T-cell (primary cell): ENCODE results near the gene BAD. TPM values are rescaled to one million over a fixed set of nuclear protein-coding genes. Genes with fewer than 3 reads are reported as not detected.

Experiments
- ATAC-seq, 4 experiments: fragments of 200-7000 bp in 3 of 4; fragments of 150-1000 bp in 1 of 4; cut with Tn5 transposase; replicated peaks in 1 of 4; 1 replicate in 3 of 4; 2 replicates in 1 of 4; pipeline ENCODE4 v1.10.0; 2021; ENCODE audit warnings: moderate library complexity in 3 of 4, mild to moderate bottlenecking in 2 of 4, moderate number of reproducible peaks in 1 of 4
- CTCF ChIA-PET, 2 donors: fragments of 300-600 bp; sonication (Branson Sonifier 250); formaldehyde crosslinking; loops; one replicate each; lab custom pipeline; 2022; ENCODE audit warnings: antibody characterized with exemption in 2 of 2; lab: Charles Lee
- POLR2A ChIA-PET, 2 donors: fragments of 300-600 bp; sonication (Branson Sonifier 250); formaldehyde crosslinking; loops; one replicate each; lab custom pipeline; 2022; ENCODE audit warnings: antibody characterized with exemption in 2 of 2; lab: Charles Lee
- DNase-seq, 35 experiments: peaks; one replicate each; pipeline versions ENCODE4 v3.0.0 to v3.0.0-alpha.2; 2013 to 2023
- H3K27ac ChIP-seq: one replicate; pipeline ENCODE4 v1.5.1; 2013; ENCODE audit warnings: low read length
- H3K27me3 ChIP-seq, 2 experiments: replicated peaks in 1 of 2; 1 replicate in 1 of 2; 2 replicates in 1 of 2; pipeline versions ENCODE4 v1.6.1 to v1.7.0; 2013; ENCODE audit warnings: low read length in 1 of 2, mixed read lengths in 1 of 2; ENCODE audit not compliant: control insufficient read depth in 2 of 2, insufficient read depth in 2 of 2; ENCODE audit errors: extremely low read depth in 1 of 2
- H3K36me3 ChIP-seq, 2 donors: 1 replicate in 1 of 2; 2 replicates in 1 of 2; pipeline versions ENCODE4 v1.6.1 to v1.7.0; 2013; ENCODE audit warnings: low read length in 1 of 2; ENCODE audit not compliant: control insufficient read depth in 2 of 2, insufficient read depth in 1 of 2; ENCODE audit errors: extremely low read depth in 1 of 2
- H3K4me1 ChIP-seq, 2 experiments: 1 replicate in 1 of 2; 2 replicates in 1 of 2; pipeline versions ENCODE4 v1.6.1 to v1.7.0; 2013; ENCODE audit warnings: low read length in 2 of 2, mixed read lengths in 1 of 2; ENCODE audit not compliant: insufficient read depth in 2 of 2, control insufficient read depth in 1 of 2; ENCODE audit errors: extremely low read depth in 1 of 2
- H3K4me3 ChIP-seq, 2 donors: 1 replicate in 1 of 2; 2 replicates in 1 of 2; pipeline versions ENCODE4 v1.5.1 to v1.7.0; 2013; ENCODE audit warnings: mild to moderate bottlenecking in 2 of 2, low read length in 1 of 2, moderate library complexity in 1 of 2; ENCODE audit not compliant: control insufficient read depth in 1 of 2; ENCODE audit errors: extremely low read depth in 1 of 2
- H3K9me3 ChIP-seq: 2 replicates; pipeline ENCODE4 v1.7.0; 2013
- H3K27ac Mint-ChIP-seq, 2 donors: one replicate each; pipeline ENCODE4 v1.8.0; 2020 to 2021; ENCODE audit warnings: mild to moderate bottlenecking in 2 of 2, mixed read lengths in 2 of 2
- H3K27me3 Mint-ChIP-seq, 2 donors: one replicate each; pipeline ENCODE4 v1.8.0; 2021 to 2022; ENCODE audit warnings: mixed read lengths in 2 of 2
- H3K36me3 Mint-ChIP-seq: one replicate; pipeline ENCODE4 v1.8.0; 2021; ENCODE audit warnings: mixed read lengths
- H3K4me1 Mint-ChIP-seq, 3 donors: one replicate each; pipeline ENCODE4 v1.8.0; 2020 to 2022; ENCODE audit warnings: mixed read lengths in 3 of 3, mild to moderate bottlenecking in 1 of 3
- H3K4me3 Mint-ChIP-seq, 3 donors: one replicate each; pipeline ENCODE4 v1.8.0; 2020 to 2022; ENCODE audit warnings: mild to moderate bottlenecking in 3 of 3, mixed read lengths in 3 of 3, moderate library complexity in 3 of 3
- H3K9me3 Mint-ChIP-seq, 3 donors: one replicate each; pipeline ENCODE4 v1.8.0; 2020 to 2022; ENCODE audit warnings: mixed read lengths in 3 of 3
- WGBS: methylation state at CpG from one replicate; pipeline ENCODE4 v1.1.5; 2013; ENCODE audit warnings: missing lambda C conversion rate; ENCODE audit not compliant: insufficient coverage; 5-methylcytosine and 5-hydroxymethylcytosine counted together
- total RNA-seq, 35 experiments: library from RNA in 6 of 35; stranded (reverse) in 6 of 35; fragments of 120-200 nt in 1 of 35; gene quantifications; one replicate each; pipeline versions ENCODE4 v1.2.1 to v1.2.4 and lab custom pipeline; 2013 to 2026

Gene BAD
- total RNA-seq, 5 donors from 2014 or later (not counting 1 experiment from before 2014, with no cell fraction given), result 17.5 to 37.7 (median 29.1) TPM

GRCh38 chr11:64321026-64321425, 36.6 kb upstream of the BAD start:
- peak overlapping the region in 2 of 3 donors; percentile 13 to 28 for H3K4me3 Mint-ChIP-seq
- no peak overlapping the region for H3K27ac Mint-ChIP-seq
- 71% methylated on average over 4 of the region's 5 CpGs for WGBS
- Histone ChIP-seq H3K36me3 (peaks cover 6 to 25% of the 10 kb centered on the region in 2 donors), H3K4me3 (no peak overlapping the region), H3K9me3 (no peaks in the 10 kb centered on the region), H3K4me1 (peaks cover 2 to 34% of the 10 kb centered on the region in 2 experiments), H3K27me3 (no peaks in the 10 kb centered on the region), H3K27ac (no peak overlapping the region)
- H3K4me1 Mint-ChIP-seq, result peaks cover 22 to 49% (median 33%) of the 10 kb centered on the region in 3 donors
- H3K27me3 Mint-ChIP-seq, result no peaks in the 10 kb centered on the region
- ChIA-PET CTCF (no interaction called here), POLR2A (no interaction called here)
- peaks cover 15% of the 10 kb centered on the region for H3K36me3 Mint-ChIP-seq
- ATAC-seq (no peak), DNase-seq (no peak)
- no peaks in the 10 kb centered on the region for H3K9me3 Mint-ChIP-seq

GRCh38 chr11:64320556-64320955, 36.1 kb upstream of the BAD start:
- H3K4me1 ChIP-seq, result peaks cover 2 to 34% of the 10 kb centered on the region in 2 experiments
- peaks cover 6 to 26% of the 10 kb centered on the region in 2 donors for H3K36me3 ChIP-seq
- H3K27me3 Mint-ChIP-seq, result no peaks in the 10 kb centered on the region
- H3K27ac Mint-ChIP-seq, result no peak overlapping the region
- peaks cover 22 to 49% (median 33%) of the 10 kb centered on the region in 3 donors for H3K4me1 Mint-ChIP-seq
- POLR2A ChIA-PET, result no interaction called here
- ATAC-seq, result no peak
- no peak for DNase-seq
- no peaks in the 10 kb centered on the region for H3K9me3 Mint-ChIP-seq
- peaks cover 15% of the 10 kb centered on the region for H3K36me3 Mint-ChIP-seq
- no peak overlapping the region for H3K4me3 ChIP-seq
- H3K4me3 Mint-ChIP-seq, result peak overlapping the region in 1 of 3 donors; percentile 28
- no peak overlapping the region for H3K27ac ChIP-seq
- H3K27me3 ChIP-seq, result no peaks in the 10 kb centered on the region
- 86% methylated on average over 5 of the region's 7 CpGs for WGBS
- CTCF ChIA-PET, result interaction anchor here in 1 of 2 donors (0.6 kb wide), 1 partner anchor 10 kb away, joined by 3 read pairs; no protein-coding TSS in a partner anchor
- no peaks in the 10 kb centered on the region for H3K9me3 ChIP-seq

DNA sequence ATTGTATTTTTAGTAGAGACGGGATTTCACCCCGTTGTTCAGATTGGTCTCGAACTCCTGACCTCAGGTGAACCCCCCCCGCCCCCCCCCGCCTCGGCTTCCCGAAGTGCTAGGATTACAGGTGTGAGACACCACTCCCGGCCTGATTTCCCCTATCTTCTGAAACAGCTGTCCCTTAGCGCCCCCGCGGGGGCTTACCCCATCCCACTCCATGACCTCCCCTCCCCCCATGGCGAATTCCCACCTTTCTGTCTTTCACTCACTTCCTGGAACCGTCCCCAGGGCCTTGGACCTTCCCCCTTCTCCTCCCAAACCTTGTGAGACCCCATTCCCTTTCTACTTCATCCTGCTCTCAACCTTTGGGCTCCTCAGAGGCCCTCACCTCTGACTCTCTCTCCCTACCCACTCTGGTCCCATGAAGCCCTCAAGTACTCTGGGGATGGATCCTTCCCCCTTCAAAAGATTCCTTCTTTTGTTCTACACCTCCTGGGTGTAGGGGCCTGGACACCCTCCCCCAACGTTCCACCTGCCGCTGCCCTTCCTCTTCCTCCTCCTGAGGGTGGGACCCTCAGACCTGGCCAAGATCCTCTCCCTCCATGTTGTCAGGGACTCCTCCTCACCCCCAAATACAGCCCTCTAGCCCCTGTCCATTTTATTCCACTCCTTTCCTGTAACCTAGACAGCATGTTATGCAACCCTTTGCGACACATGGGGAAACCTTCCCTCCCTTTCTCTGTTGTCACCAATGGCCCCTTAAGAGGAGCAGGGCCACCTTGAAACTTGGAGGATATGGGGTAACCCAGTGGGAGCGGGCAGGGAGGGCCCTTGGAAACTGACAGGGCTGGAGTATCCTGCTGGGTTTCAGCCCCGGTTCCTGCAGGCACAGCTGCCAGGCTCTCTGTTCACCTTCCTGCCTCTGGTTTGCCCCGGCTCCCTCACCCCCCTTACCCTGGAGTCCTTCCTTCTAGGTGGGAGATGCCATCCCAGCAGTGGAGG, 34.6 kb upstream of the BAD start:
- H3K4me3 Mint-ChIP-seq, result peak overlapping the region; percentile 91 to 96 (median 93)
- H3K27ac ChIP-seq, result peak overlapping the region; percentile 98
- ChIA-PET POLR2A (interaction anchor here (0.6 to 1.3 kb wide), 4 partner anchors 19 to 1447 kb away, joined by 3 to 6 read pairs (median 4); partner anchors contain the start of gene CCDC88B (in 1 of the 2)), CTCF (interaction anchor here (0.7 to 2.6 kb wide), 8 partner anchors 13 to 1750 kb away, joined by 3 to 41 read pairs (median 16); partner anchors contain the start of genes CATSPERZ (in 1 of the 2), CCDC88B (in 1 of the 2), ESRRA (in 1 of the 2) and NUDT22 (in 1 of the 2))
- DNase-seq (peak in 1 of 35 experiments; percentile 49), ATAC-seq (no peak)
- H3K4me1 Mint-ChIP-seq, result peaks cover 22 to 49% (median 33%) of the 10 kb centered on the region in 3 donors
- no peaks in the 10 kb centered on the region for H3K9me3 Mint-ChIP-seq
- no peaks in the 10 kb centered on the region for H3K27me3 Mint-ChIP-seq
- peak overlapping the region; percentile 99 to 100 for H3K27ac Mint-ChIP-seq
- no peaks in the 10 kb centered on the region for H3K9me3 ChIP-seq
- peaks cover 18% of the 10 kb centered on the region for H3K36me3 Mint-ChIP-seq
- peaks cover 2 to 34% of the 10 kb centered on the region in 2 experiments for H3K4me1 ChIP-seq
- 33% methylated on average over 9 of the region's 19 CpGs for WGBS
- H3K4me3 ChIP-seq, result peak overlapping the region; percentile 76 to 79
- H3K27me3 ChIP-seq, result no peaks in the 10 kb centered on the region
- peaks cover 6 to 41% of the 10 kb centered on the region in 2 donors for H3K36me3 ChIP-seq

DNA sequence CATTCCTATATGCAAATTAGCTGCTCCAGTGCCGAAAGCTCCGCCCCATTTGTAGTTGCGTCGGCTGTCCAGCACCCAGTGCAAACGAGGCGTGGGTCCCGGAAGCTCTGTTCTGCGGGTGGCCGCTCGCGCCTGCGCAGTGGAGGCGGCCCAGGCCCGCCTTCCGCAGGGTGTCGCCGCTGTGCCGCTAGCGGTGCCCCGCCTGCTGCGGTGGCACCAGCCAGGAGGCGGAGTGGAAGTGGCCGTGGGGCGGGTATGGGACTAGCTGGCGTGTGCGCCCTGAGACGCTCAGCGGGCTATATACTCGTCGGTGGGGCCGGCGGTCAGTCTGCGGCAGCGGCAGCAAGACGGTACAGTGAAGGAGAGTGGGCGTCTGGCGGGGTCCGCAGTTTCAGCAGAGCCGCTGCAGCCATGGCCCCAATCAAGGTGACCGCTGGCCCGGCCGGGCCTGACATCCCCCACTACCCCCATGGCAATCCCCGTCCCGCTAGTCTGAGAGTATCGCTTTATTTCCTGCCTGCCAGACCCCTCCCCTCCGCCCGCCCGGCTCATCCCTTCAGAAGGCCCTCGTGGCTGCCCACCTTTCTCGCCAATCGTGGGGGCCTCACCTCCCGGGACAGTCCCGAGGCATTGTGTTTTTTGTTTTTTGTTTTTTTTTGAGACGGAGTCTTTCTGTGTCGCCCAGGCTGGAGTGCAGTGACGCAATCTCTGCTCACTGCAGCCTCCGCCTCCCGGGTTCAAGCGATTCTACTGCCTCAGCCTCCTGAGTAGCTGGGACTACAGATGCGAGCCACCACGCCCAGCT, 33.7 kb upstream of the BAD start, which contains the start of gene PRDX5:
TSS of gene PRDX5 (plus strand) at position 161 of the 805 bp plus-strand sequence. CDS start at position 256, 95 bp downstream.
- Histone ChIP-seq H3K27ac (peak within 1 kb of the TSS; percentile 98), H3K36me3 (peaks cover 0 to 43% of the 10 kb centered on the region in 2 donors), H3K4me1 (peaks cover 2 to 35% of the 10 kb centered on the region in 2 experiments), H3K9me3 (no peaks in the 10 kb centered on the region), H3K27me3 (no peaks in the 10 kb centered on the region), H3K4me3 (peak within 1 kb of the TSS; percentile 76 to 79)
- WGBS, result 0% methylated on average over 33 of the region's 61 CpGs
- POLR2A ChIA-PET, result interaction anchor here (0.6 to 1.5 kb wide), 19 partner anchors 13 to 1653 kb away, joined by 3 to 16 read pairs (median 5); partner anchors contain the start of genes CCDC88B (in 2 of the 2), BAD (in 1 of the 2), C11orf98 (in 1 of the 2) and CSKMT (in 1 of the 2)
- Mint-ChIP-seq H3K4me1 (peaks cover 22 to 49% (median 36%) of the 10 kb centered on the region in 3 donors), H3K9me3 (no peaks in the 10 kb centered on the region), H3K27me3 (no peaks in the 10 kb centered on the region), H3K4me3 (peak within 1 kb of the TSS; percentile 91 to 96 (median 93)), H3K36me3 (peaks cover 22% of the 10 kb centered on the region), H3K27ac (peak within 1 kb of the TSS; percentile 99 to 100)
- DNase-seq (peak; percentile 84 to 98 (median 94)), ATAC-seq (peak; percentile 77 to 85 (median 82))
- CTCF ChIA-PET, result interaction anchor here (0.6 to 2.6 kb wide), 22 partner anchors 13 to 1751 kb away, joined by 3 to 41 read pairs (median 5); partner anchors contain the start of genes CATSPERZ (in 1 of the 2), CCDC88B (in 1 of the 2), ESRRA (in 1 of the 2) and FKBP2 (in 1 of the 2)

GRCh38 chr11:64317325-64317960, 33.0 kb upstream of the BAD start, which contains the start of gene TRMT112:
Gene TRMT112 (minus strand): TSS chr11:64317559. CDS start chr11:64317526, 33 bp downstream.
- peak within 1 kb of the TSS; percentile 99 to 100 for H3K27ac Mint-ChIP-seq
- H3K9me3 Mint-ChIP-seq, result no peaks in the 10 kb centered on the region
- peak within 1 kb of the TSS; percentile 91 to 96 (median 93) for H3K4me3 Mint-ChIP-seq
- Histone ChIP-seq H3K4me1 (peaks cover 2 to 42% of the 10 kb centered on the region in 2 experiments), H3K36me3 (peaks cover 0 to 37% of the 10 kb centered on the region in 2 donors), H3K9me3 (no peaks in the 10 kb centered on the region), H3K4me3 (peak within 1 kb of the TSS; percentile 76 to 79), H3K27ac (peak within 1 kb of the TSS; percentile 98), H3K27me3 (no peaks in the 10 kb centered on the region)
- peak; percentile 82 to 99 (median 97) for DNase-seq
- H3K4me1 Mint-ChIP-seq, result peaks cover 29 to 57% (median 43%) of the 10 kb centered on the region in 3 donors
- POLR2A ChIA-PET, result interaction anchor here (0.6 to 1.5 kb wide), 16 partner anchors 13 to 1653 kb away, joined by 3 to 16 read pairs (median 5); partner anchors contain the start of genes CCDC88B (in 2 of the 2), BAD (in 1 of the 2), C11orf98 (in 1 of the 2) and CSKMT (in 1 of the 2)
- CTCF ChIA-PET, result interaction anchor here (0.6 to 2.6 kb wide), 22 partner anchors 12 to 1654 kb away, joined by 3 to 41 read pairs (median 6); partner anchors contain the start of genes CATSPERZ (in 1 of the 2), CCDC88B (in 1 of the 2), ESRRA (in 1 of the 2) and FKBP2 (in 1 of the 2)
- ATAC-seq, result peak; percentile 82 to 84 (median 83)
- peaks cover 28% of the 10 kb centered on the region for H3K36me3 Mint-ChIP-seq
- WGBS, result under 1% methylated on average over 40 of the region's 43 CpGs
- no peaks in the 10 kb centered on the region for H3K27me3 Mint-ChIP-seq
